ENCODE measurements around the gene CLCN1.

Gene CLCN1

DNA sequence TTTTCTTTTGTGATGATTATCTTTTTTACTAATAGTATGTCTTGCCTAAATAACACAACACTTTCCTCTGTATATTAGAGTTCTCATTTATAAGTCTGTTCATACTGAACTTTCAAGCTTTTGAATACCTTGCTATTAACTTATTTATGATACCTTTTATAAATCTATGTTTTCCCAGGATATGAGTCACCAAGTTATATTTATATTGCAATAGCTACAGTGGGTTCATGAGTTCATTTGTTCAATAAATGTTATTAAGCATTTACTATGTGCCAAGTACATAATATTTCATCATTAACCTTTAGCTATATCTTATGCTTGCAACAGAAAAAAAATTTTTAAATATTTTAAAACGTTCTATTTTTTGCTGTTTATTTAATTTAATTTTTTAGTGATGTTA lies 18.3 kb downstream of the CLCN1 start:
- DNase-seq (ENCODE audit: low spot score): no peak

DNA sequence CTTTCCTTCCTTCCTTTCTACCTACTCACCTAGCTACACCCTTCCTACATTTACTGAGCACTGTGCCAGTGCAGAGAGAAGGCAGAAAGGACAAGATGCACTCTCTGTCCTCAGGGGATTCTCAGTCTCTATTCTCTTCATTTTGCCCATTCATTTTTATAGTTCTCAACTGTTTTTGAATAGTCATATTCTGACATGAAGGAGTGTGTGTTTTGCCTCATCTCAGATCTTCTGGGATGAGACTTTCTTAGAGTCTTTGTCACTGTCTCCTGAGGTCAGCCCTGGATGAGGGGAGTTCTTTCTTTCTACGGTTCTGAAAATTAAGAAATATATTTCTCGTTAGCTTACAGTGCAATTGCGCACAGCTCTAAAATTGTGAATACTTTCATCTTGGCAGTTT lies 21.3 kb downstream of the CLCN1 start:
- no peak for DNase-seq (ENCODE audit: low spot score)

DNA sequence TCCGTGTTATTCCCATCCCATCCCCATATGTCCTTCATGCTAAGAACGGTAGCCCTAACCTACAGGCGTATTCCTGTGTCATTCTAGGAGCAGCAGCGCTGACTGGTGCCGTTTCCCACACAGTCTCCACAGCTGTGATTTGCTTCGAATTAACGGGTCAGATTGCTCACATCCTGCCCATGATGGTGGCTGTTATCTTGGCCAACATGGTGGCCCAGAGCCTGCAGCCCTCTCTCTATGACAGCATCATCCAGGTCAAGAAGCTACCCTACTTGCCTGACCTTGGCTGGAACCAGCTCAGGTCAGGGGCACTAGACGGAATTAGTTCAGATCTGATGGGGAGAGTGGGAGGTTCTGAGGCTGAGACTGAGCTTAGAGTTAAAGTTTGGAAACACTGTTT lies 25.9 kb downstream of the CLCN1 start:
- no peak for DNase-seq (ENCODE audit: low spot score)

DNA sequence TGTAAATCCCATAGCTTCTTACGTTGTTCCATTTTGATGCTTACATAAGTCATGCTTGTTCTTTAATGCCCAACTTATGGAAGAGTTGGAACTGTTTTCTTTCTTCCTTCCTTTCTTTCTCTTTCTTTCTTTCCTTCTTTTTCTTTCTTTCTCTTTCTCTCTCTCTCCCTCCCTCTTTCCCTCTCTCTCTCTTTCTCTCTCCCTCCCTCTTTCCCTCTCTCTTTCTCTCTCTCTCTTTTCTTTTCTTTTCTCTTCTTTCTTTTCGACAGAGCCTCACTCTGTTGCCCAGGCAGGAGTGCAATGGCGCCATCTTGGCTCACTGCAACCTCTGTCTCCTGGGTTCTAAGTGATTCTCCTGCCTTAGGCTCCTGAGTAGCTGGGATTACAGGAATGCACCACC lies 27.7 kb downstream of the CLCN1 start:
- DNase-seq (ENCODE audit: low spot score): no peak

DNA sequence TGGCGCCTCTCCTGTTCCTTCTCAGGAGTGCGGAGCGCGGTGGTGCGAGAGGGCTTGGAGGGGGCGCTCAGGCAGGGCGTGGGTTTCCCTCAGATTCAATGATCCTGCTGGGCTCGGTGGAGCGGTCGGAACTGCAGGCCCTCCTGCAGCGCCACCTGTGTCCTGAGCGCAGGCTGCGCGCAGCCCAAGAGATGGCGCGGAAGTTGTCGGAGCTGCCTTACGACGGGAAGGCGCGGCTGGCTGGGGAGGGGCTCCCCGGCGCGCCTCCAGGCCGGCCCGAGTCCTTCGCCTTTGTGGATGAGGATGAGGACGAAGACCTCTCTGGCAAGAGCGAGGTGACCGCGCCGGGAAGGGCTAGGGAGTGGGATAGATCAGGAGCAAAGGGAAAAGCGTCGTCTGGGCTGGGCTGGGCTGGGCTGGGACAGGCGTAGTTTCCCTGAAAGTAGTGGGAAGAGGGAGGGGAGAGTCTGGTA lies 29.6 kb downstream of the CLCN1 start:
- no peak for DNase-seq (ENCODE audit: low spot score)

DNA sequence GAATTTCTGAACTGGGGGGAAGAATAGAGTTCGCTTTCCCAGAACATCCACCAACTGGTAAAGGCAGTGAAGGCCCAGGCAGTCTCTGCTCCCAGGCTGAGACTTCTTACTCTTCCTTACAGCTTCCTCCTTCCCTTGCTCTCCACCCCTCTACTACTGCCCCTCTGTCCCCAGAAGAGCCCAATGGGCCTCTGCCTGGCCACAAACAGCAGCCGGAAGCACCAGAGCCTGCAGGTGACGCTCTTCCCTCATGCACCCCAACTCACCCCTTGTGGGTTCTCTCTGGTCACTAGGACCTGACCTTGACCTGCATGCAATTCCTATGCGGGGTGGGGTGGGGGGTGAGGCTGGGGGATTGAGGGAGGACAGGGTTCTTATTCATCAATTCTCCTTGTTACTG lies 30.1 kb downstream of the CLCN1 start:
- DNase-seq (ENCODE audit: low spot score): no peak

DNA sequence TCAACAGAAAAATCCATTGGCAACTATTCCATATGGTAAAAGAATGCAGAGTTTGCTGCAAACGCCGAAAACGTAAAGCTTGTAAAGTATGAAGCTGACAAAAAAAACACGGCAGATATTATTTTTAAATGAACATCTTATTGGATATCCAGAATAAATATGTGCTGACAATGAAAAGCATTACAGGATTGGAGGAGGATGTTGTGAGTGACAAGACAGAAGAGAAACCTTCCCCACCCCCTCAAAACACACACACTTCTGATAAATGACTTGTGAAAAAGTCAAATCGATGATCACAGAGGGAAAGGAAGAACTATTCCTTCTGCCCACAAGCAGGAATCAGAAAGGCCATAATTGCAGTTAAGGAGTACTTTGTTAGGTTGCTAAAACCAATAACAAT lies 32.0 kb downstream of the CLCN1 start:
- DNase-seq (ENCODE audit: low spot score): no peak

DNA sequence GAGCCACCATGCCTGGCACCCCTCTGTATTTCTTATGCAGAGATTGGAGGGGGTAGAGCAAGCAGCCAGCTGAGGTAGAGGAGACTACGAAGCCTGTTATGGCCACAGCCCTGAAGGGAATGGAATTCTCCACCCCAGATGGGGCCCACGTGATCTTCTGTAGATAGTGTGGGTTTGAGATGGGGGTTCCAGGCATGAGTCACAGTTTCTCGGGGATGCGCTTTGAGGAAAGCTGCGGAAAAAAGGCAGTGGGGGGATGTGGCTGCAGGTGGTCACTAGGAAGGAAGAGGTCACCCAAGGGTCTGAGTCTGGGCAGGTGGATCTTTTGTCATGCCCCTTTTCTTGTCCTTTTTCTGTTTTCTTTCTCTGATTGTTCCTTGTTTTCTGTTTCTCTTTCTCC lies 35.1 kb downstream of the CLCN1 start:
- DNase-seq (ENCODE audit: low spot score): no peak

DNA sequence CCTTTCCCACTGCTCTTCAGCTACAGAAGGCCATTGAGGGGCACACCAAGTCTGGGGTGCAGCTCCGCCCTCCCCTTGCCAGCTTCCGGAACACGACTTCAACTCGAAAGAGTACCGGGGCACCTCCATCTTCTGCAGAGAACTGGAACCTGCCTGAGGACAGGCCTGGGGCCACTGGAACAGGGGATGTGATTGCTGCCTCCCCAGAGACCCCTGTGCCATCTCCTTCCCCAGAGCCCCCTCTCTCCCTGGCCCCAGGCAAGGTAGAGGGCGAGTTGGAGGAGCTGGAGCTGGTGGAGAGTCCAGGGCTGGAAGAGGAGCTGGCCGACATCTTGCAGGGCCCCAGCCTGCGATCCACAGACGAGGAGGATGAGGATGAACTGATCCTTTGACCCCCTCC lies 35.7 kb downstream of the CLCN1 start:
- no peak for DNase-seq (ENCODE audit: low spot score)

DNA sequence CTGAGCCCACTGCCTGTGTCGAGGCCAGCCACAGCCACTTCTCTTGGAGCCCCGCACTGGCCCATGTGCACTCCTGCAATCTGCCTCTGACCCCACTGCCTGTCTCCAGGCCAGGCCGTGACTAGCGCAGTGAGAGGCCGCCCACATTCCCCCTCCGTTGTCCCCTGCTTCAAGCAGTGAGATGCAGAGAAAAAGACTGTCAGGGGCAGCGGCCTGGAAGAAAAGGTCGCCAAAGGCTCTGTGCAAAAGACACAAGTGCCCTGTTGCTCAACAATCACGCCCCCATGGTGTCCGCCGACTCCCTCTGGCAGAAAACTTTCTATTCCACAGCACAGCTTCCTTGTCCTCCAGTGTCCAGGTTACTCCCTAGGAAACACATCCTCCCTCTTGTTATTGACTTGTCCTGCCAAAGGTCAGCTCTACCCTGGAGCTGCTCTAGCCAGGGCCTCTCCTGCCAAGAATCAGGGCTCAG lies 36.7 kb downstream of the CLCN1 start:
- DNase-seq (ENCODE audit: low spot score): no peak

DNA sequence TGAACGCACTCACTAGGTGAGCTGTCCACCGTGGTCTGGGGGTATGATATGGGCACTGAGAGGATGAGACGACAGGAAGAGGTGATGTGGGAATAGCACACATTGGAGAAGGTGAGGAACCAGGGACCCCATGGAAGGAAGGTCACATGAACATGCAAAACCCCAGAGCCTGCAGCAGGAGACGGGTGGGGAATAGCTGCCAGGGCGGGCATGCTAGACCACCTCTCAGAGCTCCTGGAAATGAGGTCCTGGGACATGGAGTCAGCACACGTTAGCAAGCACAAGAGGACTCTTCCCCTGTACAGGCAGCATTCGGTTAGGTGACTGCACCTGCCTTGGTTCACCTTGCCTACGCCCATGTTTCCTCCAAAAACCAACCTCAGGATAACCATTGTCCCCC lies 38.5 kb downstream of the CLCN1 start:
- no peak for DNase-seq (ENCODE audit: low spot score)

DNA sequence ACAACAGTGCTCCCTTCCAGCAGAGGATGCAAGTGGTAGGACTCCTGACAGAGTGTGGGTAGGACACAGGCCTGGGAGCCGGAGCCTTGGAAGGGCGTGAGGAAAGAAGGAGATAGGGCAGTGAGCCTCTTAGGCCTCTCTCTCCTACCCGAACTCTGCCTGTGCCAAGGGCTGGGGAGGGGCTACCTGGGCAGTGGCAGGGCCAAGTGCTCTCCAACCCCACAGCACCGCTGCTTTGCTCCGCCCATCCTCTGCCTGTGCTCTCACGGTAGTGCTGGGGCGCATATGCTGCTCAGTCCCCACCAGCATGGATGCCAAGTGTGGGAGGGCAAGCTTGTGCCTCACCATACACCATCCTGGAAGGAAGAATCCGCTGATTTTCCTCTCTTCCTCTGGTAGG lies 39.1 kb downstream of the CLCN1 start:
- no peak for DNase-seq (ENCODE audit: low spot score)

DNA sequence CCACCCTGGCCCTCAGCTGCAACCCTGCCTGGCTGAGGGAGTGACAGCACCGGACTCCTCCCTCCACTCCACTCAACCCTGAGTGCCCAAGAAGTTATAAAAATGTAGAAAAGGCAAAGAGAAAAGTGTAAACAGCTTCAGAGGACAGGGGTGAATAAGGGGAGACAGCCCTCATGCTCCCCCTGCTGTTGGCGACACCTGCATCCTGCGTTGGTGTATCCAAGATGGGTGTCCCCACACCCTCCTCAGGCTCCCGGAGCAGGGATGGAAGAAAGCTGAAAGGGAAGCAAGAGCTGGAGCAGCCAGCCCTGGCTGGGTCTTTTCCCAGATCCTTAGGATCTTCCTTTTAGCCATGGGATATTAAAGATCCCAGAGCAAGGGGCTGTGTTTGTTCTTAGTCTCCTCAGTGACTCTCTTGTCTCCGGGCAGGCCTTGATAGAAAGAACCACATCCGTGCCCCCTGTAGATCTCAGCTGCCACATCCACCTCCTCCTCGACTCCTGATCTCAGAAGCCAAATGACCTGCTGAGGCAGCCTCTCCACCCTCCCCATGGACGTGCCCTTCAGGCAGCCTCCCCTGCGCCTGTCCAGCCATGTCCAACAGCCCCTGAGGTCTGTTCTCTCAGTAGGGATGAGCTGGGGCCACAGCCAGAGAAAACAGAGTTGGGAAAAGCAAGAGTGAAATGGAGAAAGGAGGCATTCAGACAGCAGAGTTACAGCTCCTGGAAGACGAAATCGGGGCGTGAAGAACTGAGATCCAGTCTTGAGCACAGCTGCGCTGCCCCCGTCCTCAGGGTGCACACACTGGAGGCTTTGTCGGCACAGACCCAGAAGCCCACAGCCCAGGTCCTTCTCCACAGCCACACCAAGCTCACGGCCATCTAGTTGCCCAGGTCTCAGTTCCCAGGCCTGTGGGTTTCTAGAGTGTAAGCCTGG lies 39.8 kb downstream of the CLCN1 start:
- DNase-seq (ENCODE audit: low spot score): no peak

DNA sequence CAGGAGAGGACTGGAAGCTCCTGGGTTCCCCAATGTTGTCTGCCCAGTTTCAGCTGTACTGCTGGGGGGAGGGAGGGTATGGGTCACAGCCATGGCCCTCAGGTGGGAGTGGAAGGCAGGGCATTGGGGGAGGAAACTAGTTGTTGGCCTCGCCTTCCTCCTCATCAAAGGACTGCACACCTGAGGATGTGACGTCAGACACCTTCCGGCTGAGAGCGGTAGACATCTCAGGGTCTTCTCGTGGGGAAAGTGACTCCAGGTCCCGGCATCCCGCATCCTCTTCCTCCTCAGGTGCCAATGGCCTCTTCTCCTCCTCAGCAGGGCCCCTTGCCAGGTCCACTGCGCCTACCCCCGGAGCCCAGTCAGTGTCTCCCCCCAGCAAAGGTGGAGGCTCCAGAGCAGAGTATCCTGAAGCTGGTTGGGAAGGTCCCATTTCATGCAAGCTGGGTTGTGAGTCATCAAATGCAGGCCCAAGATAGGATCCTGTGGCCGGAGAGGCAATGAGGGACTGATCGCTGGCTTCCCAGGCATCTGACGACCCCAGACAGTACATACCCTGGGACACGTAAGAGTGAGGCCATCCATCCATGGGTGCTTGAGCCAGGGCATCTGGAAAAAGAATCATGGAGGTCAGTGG lies 40.6 kb downstream of the CLCN1 start:
- no peak for DNase-seq (ENCODE audit: low spot score)

DNA sequence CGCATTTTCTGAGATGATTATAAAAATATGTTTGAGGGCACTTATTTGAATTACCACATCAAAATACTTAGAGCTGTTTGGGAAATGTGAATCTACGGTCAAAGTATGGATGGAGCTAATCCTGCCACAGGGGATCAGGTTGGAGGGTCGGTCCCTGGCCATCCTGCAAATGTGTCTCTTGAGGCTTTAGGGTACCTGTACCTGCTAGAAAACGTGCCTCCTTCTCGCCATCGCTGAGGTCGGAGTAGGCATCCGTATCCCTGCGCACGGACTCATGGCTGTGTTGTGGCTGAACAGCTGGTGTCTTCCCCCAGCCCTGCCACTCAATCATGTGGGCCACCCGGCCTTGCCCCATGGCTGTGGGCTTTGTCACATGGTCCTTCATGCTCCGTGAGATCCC lies 42.7 kb downstream of the CLCN1 start:
- DNase-seq (ENCODE audit: low spot score): no peak

DNA sequence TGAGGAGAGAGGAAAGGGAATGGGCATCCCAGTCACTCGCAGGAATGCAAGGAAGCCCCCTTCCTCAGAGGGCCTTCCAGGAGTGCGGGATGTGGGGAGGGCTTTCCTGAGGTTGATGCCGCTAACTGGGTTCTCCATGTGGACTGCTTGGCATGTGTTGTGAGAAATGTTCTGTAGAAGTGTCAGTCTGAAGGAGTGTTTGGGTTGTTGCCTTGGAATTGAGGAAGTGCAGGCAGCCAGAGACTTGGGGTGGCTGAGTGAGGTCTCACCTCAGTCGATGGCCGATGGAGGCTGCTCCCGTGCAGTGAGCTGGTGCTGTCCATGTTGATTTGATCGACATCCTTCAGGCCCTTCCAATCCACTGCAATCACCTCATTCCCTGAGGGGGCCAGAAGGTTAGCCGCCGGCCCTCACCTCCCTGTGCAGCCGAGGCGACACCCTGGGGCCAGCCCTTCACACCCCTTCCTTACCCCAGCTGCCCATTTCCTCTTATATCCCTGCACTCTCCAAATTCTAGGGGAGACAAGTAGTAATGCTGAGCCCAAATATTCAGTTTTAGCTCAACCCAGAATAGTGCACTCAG lies 44.0 kb downstream of the CLCN1 start:
- no peak for DNase-seq (ENCODE audit: low spot score)

DNA sequence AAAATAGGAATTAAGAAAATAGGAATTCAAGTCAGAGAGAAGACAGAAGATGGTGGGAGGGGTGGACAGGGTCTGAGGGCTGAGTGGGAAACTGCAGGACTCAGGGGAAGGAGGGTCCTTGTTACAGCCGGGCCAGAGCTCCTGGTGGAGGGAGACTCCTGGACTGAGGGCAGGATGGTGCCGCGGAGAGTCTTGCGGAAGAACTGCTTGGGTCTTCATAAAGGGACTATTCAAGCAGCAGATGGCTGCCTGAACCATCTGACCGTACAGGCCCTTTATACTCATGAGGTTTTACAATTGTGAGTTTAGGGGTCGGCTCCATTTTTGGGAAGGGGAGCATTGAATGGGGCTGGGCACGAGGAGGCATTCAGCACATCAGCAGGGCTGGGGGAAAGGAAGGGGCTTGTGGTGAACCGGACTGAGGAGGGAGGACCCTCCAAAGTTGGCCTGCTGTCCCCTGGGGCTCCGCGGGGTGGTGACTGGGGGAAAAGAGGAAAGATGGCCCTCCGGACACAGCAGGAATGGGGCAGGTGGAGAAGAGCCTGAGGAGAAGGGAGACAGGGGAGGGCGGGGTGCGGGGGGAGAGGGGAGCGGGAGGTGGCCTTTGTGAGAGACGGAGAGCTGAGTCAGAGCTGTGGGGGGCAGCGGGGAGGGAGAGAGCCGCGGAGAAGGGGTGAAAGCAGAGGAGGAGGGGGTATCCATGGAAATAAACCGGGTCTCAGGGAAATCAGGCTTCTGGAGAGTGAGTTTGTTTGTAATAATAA lies 45.1 kb downstream of the CLCN1 start:
- DNase-seq (ENCODE audit: low spot score): no peak

DNA sequence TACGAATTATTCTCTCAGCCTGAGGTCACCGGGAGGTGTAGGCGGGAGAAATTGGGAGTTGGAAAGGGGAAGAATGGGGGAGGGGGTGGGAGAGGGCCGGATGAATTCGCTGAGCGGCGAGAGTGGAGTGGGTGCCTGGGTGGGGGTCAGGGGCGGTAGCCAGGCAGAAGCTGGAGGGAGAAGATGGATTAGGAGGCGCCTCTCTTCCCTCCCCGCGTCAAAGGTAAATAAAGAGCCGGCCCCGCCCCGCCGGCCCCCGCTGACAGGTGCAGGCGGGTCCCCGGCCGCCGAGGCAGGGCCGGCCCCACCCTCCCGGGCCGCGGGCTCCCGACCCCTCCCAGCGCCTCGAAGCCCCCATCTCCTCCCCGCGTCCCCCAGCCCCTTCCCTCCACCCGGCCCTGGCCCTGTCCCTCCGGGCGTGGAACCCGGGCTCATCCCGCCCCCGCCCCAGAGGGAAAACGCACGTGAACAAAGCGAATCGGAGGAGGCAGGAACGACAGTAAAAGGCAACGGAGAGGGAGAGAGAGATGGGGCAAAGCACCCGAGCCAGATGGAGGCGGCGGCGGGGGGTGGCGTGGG lies 45.7 kb downstream of the CLCN1 start:
- DNase-seq (ENCODE audit: low spot score): no peak

DNA sequence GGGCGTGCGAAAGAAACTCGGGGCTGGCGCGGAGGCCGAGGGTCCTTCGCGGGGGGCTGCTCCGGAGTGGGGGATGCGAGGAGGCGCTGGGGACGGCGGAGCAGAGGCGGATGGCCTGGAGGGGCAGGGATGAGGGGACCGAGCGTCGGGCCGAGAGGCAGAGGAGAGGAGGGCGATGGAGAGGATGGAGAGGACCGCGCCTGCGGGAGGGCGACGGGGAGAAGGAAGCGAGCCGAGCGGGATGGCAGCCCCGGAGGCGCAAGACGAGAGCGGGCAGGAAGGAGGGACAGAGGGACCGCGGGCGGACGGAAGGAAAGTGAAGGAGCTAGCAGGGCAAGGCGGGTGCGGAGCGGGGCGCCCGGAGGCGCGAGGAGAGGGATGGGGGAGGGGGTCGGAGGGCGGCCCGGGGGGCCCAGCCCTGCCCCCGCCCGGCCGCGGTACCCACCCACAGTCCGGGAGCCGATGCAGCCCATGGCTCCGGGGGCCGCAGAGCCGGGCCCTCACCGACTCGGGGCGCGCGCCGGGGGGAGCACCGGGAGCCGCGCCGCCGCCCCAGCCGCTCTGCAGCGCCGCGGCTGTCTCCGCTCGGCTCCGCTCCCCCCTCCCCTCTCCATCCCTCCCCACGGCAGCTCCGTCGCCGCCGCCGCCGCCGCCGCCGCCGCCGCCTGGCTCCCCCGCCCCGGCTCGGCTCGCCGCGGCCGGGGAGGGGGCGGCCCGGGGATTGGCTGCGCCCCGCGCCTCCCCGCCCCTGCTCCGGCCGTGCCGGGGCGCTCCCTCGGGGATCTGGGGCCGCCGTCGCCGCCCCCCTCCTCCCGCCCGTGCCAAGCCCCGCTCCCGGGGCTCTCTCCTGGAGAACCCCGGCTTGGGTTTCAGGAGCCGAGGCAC lies 46.5 kb downstream of the CLCN1 start, which contains the start of gene FAM131B:
TSS of gene FAM131B (minus strand) at position 583 of the 885 bp plus-strand sequence. CDS start at position 473, 110 bp downstream.
- DNase-seq (ENCODE audit: low spot score): no peak

DNA sequence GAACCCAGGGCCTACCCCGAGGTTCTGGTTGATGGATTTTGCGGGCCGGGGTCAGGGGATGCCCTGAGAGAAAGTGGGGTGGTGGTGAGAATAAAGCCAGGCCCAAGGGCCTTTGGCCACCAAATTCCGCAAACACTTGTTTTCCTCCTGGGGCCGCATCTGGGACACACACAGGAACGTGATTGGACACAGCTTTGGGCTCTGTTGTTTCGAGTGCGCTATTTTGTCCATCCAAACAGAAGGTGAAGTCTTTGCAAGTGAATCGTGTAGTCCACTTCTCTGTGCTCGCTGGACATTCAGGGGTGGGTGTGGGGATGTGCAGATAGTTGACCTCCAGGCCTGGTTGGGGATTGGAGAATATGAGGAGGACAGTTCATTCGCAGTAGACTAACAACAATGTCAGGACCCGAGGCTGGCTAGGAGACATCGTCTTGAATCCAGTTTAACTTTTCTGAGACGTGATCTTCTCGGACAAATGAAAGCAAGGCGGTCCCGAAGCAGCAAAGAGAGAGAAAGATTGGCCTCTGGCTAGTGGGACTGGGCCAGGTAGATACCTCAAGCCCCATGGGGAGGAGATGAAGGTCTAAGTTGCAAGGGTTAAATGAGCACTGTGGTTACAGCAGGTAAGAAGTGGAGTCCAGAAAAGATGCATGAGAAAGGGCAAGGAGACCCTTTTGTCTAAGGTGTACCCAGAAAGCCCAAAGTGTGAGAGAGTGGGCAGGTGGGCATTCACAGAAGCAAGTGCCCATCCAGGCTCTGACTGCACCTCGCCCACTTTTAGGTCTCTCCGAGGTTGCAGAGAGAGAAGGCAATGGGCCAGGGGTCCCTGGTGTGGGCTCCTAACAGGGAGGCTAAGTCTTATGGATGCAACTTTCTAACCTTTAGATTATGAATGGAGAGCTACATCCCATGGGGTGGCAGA lies 47.4 kb downstream of the CLCN1 start:
- DNase-seq (ENCODE audit: low spot score): no peak
